HEK293 (cell line): ENCODE results near the gene MYH14.

Experiments used
- ATF2 ChIP-seq: fragments of 450-650 bp; formaldehyde crosslinking; IDR thresholded peaks from 2 replicates; pipeline ENCODE4 v1.5.1; 2016; ENCODE audit warnings: missing biosample characterization, missing genetic modification characterization, low read depth
- CTCF ChIP-seq: fragments of 450-650 bp; formaldehyde crosslinking; IDR thresholded peaks from 2 replicates; pipeline ENCODE4 v1.5.1; 2016; ENCODE audit warnings: missing biosample characterization, missing genetic modification characterization
- HIC1 ChIP-seq: fragments of 450-650 bp; formaldehyde crosslinking; IDR thresholded peaks from 2 replicates; pipeline ENCODE4 v1.5.1; 2016; ENCODE audit warnings: missing biosample characterization, missing genetic modification characterization
- KLF16 ChIP-seq: fragments of 450-650 bp; formaldehyde crosslinking; IDR thresholded peaks from 2 replicates; pipeline ENCODE4 v1.5.1; 2017; ENCODE audit warnings: missing biosample characterization, missing genetic modification characterization
- TCF7L2 ChIP-seq: IDR thresholded peaks from 2 replicates; pipeline ENCODE4 v1.6.1; 2011; ENCODE audit warnings: low read depth, mild to moderate bottlenecking, inconsistent platforms, low read length, moderate library complexity, borderline replicate concordance
- YY1 ChIP-seq: fragments of 450-650 bp; formaldehyde crosslinking; IDR thresholded peaks from 2 replicates; pipeline ENCODE4 v1.5.1; 2018; ENCODE audit warnings: missing biosample characterization, missing genetic modification characterization
- ZBTB10 ChIP-seq: fragments of 450-650 bp; formaldehyde crosslinking; IDR thresholded peaks from 2 replicates; pipeline ENCODE4 v1.5.1; 2016; ENCODE audit warnings: missing biosample characterization, missing genetic modification characterization
- ZBTB17 ChIP-seq: fragments of 450-650 bp; formaldehyde crosslinking; IDR thresholded peaks from 2 replicates; pipeline ENCODE4 v1.5.1; 2016; ENCODE audit warnings: missing biosample characterization, missing genetic modification characterization
- ZNF157 ChIP-seq: fragments of 450-650 bp; formaldehyde crosslinking; IDR thresholded peaks from 2 replicates; pipeline ENCODE4 v1.5.1; 2016; ENCODE audit warnings: missing biosample characterization, missing genetic modification characterization
- ZNF416 ChIP-seq: fragments of 450-650 bp; formaldehyde crosslinking; IDR thresholded peaks from 2 replicates; pipeline ENCODE4 v1.5.1; 2016; ENCODE audit warnings: missing biosample characterization, missing genetic modification characterization
- ZNF501 ChIP-seq: fragments of 450-650 bp; formaldehyde crosslinking; IDR thresholded peaks from 2 replicates; pipeline ENCODE4 v1.5.1; 2016; ENCODE audit warnings: missing biosample characterization, missing genetic modification characterization
- ZNF560 ChIP-seq: fragments of 450-650 bp; formaldehyde crosslinking; IDR thresholded peaks from 2 replicates; pipeline ENCODE4 v1.5.1; 2017; ENCODE audit warnings: missing biosample characterization, missing genetic modification characterization, borderline replicate concordance
- ZSCAN18 ChIP-seq: fragments of 450-650 bp; formaldehyde crosslinking; IDR thresholded peaks from 2 replicates; pipeline ENCODE4 v1.5.1; 2016; ENCODE audit warnings: missing biosample characterization, missing genetic modification characterization

- TF ChIP-seq ZNF416 (tag by site-specific recombination) (no peak), ZNF157 (no peak), CTCF (no peak), ZNF501 (tag by site-specific recombination) (no peak), TCF7L2 (no peak), YY1 (tag by site-specific recombination) (no peak), ZBTB17 (tag by site-specific recombination) (no peak), ATF2 (tag by site-specific recombination) (no peak), ZBTB10 (tag by site-specific recombination) (no peak), KLF16 (tag by site-specific recombination) (no peak), ZNF560 (no peak), ZSCAN18 (tag by site-specific recombination) (no peak), HIC1 (tag by site-specific recombination) (no peak)
Observed at GRCh38 chr19:50187937-50188336, 15.5 kb upstream of the MYH14 start.
